Measurements from ENCODE around the gene ZNF628.
"Not testable (repeated sequence)": the region's sequence is repeated elsewhere in the genome, so short reads cannot be mapped to it uniquely, and the experiment has no call there.

Gene ZNF628

GRCh38 chr19:55484593-55485438 is 8.4 kb downstream of the ZNF628 start, which contains the start of gene NAT14:
Gene NAT14 (plus strand): TSS chr19:55485188. CDS start chr19:55485709, 521 bp downstream.
- DNase-seq = peak in 10 of 14 donors; percentile 25 to 57 (median 46)

- DNase-seq = no peak
Measured at GRCh38 chr19:55485439-55486011, 9.1 kb downstream of the ZNF628 start.

GRCh38 chr19:55486043-55486970 is 9.9 kb downstream of the ZNF628 start:
- peak in 1 of 14 donors; percentile 46 for DNase-seq

- DNase-seq = peak in 4 of 14 donors; percentile 15 to 64 (median 36)
Measured at GRCh38 chr19:55486971-55487923, 10.8 kb downstream of the ZNF628 start.

DNA sequence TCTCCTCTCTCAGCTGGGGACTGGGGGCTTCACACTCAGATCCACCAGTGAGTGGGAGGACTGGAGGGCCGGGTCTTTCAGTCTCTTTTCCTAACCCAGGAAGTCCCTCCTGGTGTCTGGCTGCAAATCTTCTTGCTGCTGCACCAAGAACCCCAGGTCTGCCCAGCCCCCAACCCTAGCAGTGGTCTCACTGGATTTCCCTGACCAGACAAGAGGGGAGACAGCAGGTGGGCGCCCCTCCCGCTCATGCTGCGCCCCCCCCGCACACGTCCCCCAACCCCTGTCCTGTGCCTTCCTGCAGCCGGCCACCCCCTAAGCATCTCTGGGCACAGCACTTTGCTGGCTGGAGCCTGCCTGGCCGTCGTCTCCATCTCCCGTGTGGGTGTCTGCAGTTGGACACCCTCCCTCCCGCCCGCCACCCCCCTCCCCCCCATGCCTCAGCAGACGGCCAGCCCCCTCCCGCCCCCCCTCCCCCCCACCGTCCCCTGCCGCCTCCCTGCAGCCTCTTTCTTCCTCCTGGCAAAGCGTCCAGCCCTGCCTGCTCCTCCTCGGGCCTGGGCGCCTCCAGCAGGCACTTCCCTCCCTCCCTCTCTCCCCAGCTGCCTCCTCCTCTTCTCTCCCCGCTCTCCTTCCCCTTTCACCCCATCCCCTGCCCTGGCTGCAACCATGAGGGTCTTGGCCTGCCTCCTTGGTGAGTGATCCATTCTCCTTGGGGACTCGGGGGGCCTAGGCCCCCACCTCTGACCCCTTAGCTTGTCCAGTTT is 11.7 kb downstream of the ZNF628 start, which contains the start of gene SSC5D:
SSC5D (plus strand) TSS at position 513 of the 764 bp plus-strand sequence; CDS start at position 667, 154 bp downstream.
- DNase-seq = peak in 6 of 14 donors; percentile 14 to 38 (median 26)

GRCh38 chr19:55488986-55489710 is 12.7 kb downstream of the ZNF628 start:
- DNase-seq = no peak

GRCh38 chr19:55489711-55490477 is 13.5 kb downstream of the ZNF628 start:
- no peak for DNase-seq

DNA sequence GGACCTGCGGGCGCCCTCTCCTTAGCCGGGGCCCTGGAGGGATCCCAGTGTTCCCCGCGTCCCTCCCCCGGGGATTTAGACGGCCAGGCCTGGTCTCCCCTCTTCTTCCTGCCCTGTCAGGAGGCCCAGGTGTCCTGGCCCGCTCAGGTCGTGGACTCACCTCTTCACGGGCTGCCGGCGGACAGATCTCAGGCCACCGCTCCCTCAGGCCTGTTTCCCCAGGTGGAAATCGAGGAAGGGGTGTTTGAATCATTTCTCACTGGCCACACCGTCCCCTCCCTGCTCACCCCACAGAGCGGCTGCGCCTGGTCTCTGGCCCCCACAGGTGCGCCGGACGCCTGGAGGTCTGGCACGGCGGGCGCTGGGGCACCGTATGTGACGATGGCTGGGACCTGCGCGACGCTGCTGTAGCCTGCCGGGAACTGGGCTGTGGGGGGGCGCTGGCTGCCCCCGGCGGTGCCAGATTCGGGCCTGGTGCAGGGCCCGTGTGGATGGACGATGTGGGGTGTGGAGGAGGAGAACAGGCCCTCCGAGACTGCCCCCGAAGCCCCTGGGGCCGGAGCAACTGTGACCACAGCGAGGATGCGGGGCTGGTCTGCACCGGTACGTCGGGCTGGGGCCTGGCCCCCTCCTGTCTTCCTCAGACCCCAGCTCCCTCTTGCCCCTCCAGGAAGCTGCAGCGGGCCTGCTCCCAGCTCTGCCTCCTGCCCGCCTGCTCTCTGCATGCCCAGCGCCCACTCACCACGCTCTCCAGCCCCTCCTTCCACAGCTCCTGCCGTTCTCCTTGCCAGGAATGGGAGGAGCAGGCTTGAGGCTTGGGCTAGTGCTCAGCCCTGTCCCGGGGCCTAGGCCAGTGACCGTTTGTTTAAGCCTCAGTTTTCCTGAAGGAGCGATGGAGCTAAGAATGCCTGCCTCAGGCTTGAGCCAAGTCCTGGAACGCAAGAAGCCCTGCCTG is 14.3 kb downstream of the ZNF628 start:
- DNase-seq = no peak

DNA sequence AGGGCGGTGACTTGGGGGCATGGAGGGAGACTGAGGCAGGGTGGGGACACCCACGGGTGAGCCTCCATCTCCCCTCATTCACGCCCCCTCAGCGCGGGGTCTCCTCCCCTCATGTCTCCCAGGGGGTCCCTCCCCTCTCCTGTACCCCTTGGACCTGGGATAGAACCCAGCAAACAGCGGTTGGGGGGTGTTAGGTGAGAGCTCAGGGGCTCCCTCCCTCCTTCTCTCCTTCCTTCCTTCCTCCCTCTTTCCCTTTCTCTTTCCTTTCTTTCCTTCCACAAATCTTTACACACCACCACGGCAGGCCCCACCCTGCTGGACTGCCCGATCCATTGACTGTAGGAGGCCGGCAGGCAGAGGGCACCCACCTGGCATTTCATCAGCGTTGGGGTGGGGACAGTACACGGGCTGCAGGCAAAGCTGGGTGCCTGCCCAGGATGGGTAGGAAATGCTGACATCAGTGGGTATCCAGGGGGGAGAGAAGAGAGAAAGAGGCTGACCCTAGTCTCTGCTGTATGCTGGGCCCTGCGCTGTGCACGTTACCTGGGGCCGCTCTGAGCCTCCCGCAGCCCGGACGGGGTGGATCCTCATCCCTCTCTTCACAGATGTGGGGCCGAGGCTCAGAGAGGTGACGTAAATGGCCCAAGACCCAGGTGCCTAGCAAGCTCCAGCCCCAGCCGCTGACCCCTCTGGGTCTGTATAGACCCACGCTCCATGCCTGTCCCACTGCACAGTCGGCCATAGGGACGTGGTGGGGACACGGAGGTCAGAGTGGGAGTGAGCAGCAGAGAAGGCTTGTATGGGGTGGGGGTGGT is 15.3 kb downstream of the ZNF628 start:
- DNase-seq = no peak

DNA sequence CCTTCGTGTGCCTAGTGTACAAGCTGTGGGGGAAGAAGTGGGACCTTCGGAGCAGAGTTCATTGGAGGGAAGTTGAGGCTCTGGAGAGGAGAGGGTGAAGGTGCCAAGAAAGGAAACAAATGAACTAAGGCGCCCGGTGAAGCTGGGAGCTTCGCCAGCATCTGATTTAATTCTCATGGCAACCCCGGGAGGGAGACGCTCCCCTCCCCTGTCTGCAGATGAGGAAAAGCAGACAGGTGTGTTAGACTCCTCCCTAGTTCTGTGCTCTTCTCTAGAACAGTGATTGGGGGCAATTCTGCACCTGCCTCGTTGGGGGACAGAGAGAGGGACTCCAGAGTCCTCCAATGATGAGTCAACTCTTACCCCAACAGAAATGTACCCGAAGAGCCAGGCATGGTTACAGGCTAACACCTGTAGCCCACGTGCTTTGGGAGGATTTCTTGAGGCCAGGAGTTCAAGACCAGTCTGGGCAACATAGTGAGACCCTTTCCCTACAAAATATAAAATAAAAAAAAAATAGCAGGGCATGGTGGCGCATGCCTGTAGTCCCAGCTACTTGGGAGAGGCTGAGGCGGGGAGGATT is 16.0 kb downstream of the ZNF628 start:
- no peak for DNase-seq

- no peak for DNase-seq
Measured at GRCh38 chr19:55493052-55493644, 16.7 kb downstream of the ZNF628 start.

DNA sequence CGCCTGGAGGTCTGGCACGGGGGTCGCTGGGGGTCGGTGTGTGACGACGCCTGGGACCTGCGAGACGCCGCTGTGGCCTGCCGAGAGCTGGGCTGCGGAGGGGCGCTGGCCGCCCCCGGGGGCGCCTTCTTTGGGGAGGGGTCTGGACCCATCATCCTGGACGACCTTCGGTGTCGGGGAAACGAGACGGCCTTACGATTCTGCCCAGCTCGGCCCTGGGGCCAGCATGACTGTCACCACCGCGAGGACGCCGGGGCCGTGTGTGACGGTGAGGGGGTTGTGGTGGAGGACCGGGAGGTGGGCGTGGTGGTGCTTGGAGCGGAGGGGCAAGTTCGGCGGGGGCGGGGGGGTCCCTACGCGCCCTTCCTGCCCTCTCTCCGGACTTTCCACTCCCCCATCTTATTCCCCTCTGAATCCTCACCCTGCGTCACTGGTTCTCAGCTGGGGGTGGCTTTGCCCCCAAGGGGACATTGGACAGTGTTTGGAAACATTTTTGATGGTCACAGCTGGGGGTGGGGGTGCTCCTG is 17.3 kb downstream of the ZNF628 start:
- DNase-seq = no peak

GRCh38 chr19:55494172-55494761 is 17.9 kb downstream of the ZNF628 start:
- DNase-seq = no peak

- DNase-seq = no peak
Measured at GRCh38 chr19:55495646-55496349, 19.4 kb downstream of the ZNF628 start.

GRCh38 chr19:55496820-55497219 is 20.4 kb downstream of the ZNF628 start:
- not testable (repeated sequence) for DNase-seq
